NCI-H510A treated with DMSO at 0.1 percent for 48 hours (cell line): ENCODE results near the gene SH3RF3.

Source experiments
- DNase-seq: peaks from one replicate; lab custom pipeline; 2025; lab: John Stamatoyannopoulos, UW

The SH3RF3 gene

DNA sequence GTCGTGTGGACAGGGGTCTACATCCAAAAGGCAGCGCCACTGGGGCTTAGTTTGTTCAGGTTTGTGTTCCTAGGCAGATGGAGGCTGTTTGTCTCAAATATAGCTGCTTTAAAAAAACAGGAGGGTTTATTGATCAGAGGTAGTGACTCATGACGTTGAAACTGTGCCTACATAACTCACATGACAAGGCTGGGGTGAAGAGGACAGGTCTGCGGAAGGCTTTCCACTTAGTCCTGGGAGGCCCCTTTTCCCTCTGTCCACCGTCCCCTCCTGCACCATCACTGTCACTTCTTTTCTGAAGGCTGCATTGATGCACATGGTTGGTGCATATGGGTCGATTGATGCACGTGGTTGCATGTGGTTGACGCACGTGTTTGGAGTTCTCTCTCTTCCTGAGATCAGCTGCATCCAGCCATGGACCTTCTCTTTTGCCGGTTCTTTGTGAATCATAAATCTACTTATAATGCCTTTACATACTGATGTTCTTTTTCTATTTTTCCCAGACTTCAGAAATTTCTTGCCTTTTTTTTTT, 10.9 kb downstream of the SH3RF3 start:
- no peak for DNase-seq

GRCh38 chr2:109141006-109141600, 12.1 kb downstream of the SH3RF3 start:
- DNase-seq = no peak

DNA sequence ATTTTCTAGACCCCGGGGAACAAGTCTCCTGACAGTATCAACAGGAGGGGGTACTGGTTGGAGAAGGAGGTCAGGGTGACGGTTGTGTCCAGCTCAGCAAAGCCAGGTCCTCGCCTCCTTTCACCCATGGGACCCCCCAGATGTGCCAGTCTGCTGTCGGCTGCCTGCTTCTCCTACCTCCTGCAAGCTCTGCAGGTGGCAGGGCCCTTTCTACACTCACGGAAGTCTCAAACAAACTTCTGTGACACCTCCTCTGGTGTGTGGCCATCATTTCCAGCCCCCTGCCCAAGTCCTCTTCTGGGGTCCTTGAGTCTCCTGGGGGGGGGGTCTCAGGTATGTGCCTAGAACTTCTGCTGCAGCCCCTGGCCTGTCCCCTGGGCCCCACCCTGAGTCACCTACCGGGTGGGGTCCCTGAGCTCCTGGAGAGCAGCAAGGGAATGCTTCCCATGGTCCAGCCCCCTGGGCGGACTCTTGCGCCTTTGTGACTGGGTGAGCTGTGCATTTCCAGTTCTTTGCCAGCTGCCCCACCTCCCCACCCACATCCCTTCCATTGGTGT, 12.8 kb downstream of the SH3RF3 start:
- DNase-seq = no peak

- no peak for DNase-seq
Observed at GRCh38 chr2:109142416-109143210, 13.6 kb downstream of the SH3RF3 start.

DNA sequence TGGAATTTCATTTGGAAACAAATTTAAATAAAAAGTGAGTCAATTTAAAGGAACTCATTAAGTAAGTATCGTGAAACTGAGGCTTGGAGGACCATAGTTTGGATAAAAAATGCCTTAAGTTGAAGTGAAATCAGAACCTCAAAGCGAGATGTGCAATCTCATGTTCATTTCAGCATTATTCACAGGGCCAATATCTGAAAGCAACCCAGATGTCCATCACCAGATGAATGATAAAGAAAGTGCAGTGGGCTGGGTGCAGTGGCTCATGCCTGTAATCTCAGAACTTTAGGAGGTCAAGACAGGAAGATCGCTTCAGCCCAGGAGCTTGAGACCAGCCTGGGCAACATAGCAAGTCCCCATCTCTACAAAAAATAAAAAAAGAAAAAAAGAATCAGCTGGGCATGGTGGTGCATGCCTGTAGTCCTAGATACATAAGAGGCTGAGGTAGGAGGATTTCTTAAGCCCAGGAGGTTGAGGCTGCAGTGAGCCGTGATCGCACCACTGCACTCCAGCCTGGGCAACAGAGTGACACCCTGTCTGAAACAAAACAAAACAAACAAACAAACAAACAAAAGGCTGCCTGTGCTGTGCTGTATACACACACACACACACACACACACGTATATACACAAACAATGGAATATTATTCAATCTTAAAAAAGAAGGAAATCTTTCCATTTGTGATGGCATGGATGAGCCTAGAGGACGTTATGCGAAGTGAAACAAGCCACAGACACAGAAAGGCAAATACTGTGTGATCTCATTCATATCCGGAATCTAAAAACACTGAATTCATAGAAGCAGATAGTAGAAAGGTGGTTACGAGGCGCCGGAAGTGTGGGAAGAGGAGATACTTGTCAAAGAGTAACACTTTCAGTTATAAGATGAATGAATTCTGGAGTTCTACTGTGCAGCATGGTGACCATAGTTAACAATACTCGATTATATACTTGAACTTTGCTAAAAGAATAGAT, 14.5 kb downstream of the SH3RF3 start:
- DNase-seq = no peak

DNA sequence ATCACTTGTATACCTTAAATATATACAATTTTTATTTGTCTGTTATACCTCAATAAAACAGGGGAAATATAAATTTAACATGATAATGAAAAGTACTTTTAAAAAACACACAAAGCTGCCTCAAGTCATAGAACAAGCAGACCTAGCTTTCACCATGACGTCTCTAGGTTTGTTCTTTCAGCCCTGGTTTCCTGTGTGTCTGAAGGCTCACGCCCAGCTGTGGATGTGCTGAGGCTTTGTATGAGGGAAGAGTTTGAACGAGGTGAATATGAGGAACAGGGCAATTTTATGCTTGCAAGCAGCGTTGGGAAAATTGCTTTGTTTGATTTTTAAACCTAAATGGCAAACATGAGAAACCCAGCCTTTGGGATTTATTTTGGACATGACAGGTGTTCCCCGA, 15.3 kb downstream of the SH3RF3 start:
- no peak for DNase-seq

DNA sequence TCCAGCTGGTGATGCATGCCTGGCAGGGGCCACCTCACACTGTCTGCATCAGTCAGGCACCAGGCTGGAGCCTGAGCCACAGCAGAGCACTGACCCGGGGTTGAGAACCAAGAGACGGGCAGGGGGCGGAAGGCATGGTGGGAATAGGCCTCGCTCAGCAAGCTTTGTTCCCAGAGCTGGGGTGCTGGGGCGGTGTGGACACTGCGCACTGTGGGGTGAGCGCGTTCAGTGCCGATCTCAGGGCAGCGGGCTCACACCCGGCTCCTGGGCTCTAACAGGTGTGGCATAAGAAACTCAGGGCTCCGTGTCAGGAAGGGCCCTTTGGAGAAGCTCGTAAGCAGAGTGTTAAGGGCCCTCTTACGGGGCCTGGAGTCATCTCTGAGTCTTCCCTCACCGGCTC, 15.7 kb downstream of the SH3RF3 start:
- no peak for DNase-seq

- DNase-seq = no peak
Observed at GRCh38 chr2:109145286-109145685, 16.3 kb downstream of the SH3RF3 start.

GRCh38 chr2:109147405-109147804, 18.4 kb downstream of the SH3RF3 start:
- no peak for DNase-seq

GRCh38 chr2:109148117-109148746, 19.2 kb downstream of the SH3RF3 start:
- no peak for DNase-seq

DNA sequence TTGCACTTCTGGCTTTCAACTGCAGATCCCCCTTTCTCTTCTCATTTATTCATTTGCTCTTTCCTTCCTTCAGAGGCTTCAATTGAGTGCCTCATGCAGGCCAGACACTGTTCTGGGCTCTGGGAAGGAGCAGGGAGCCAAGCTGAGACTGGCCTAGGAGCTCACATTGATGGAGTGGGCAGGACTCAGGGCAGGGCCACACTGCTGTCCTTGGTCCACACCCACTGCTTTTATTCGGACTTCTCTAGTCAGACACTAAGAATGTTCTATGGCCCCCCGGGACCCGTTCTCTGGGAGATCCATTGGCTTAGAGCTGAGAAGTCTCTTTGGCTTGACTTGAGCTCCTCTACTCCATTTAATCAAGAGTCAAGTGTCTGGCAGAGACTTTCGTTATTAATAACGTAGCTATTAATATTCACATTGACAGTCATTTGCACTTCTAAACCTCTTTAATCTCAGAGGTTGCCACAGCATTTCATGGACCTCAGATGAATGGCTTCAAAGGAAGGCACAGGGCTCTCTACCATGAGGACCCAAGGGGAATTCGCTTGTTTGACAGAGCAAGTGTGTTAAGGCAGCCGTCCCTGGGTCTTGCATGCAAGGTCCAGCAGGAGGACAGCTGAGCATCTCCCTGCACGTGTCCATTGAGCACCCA, 20.1 kb downstream of the SH3RF3 start:
- no peak for DNase-seq

GRCh38 chr2:109150559-109150958, 21.6 kb downstream of the SH3RF3 start:
- no peak for DNase-seq

DNA sequence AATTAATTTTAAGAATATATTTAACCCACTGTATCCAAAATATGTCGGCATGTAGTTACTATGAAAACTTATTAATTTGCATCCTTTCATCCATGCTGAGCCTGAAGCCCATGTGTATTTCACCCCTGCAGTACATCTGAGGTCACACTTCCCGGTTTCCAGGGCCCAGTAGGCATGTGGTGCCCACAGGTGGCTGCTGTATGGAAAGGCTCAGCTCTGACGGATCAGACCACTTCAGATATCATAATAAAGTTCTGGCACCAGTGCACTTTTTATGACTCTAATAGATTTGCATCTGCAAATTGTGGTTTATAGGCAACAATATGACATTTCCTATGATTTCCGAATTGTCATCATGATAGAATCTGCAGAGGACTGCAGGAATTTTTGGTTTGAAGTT, 22.5 kb downstream of the SH3RF3 start:
- DNase-seq = peak; percentile 38

DNA sequence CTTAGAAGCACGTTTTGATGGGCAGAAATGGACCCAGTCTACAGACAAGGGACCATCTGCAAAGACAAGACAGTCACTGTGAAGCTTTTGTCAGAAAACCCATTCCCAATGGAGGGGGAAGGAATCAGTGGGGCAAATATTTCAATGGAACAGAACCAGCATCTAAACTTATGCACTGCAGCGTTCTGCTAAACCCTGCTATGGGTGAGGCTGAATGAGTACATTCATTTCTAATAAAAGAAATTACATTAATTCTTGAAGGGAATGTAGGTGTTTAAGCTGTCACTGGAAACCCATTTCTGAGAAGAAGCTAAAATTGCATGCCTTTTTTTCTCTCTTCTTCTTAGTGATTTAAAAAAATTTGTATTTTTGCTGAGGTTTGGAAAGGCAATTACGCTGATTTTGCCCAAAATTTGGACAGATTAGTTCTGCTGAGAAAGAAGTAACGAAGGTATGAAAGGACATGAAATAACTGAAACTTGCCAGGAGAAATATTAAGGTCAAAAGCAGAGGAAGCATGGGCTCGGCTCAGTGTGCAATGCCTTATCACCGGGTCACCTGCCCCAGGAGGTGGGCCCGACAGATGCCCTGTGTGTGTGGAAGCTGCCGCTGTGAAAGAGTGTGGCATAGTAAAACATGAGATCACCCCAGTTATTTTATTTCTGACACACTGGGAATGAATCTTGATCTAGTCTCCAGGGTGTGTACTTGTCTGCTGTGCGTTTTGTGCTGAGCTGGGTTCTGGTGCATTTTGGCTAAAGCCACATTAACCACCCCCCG, 24.2 kb downstream of the SH3RF3 start:
- no peak for DNase-seq

- no peak for DNase-seq
Observed at GRCh38 chr2:109153807-109154206, 24.8 kb downstream of the SH3RF3 start.

- no peak for DNase-seq
Observed at GRCh38 chr2:109154226-109154625, 25.2 kb downstream of the SH3RF3 start.

- no peak for DNase-seq
Observed at GRCh38 chr2:109155553-109156451, 26.8 kb downstream of the SH3RF3 start.

GRCh38 chr2:109157563-109158105, 28.6 kb downstream of the SH3RF3 start:
- no peak for DNase-seq

- DNase-seq = no peak
Observed at GRCh38 chr2:109158237-109158636, 29.2 kb downstream of the SH3RF3 start.
